H1 (cell line): Measurements from ENCODE around the gene EDC3. TPM values are rescaled to one million over a fixed set of nuclear protein-coding genes. Genes with fewer than 3 reads are reported as not detected.

Experiments
- CTCF ChIP-seq, 3 experiments: IDR thresholded peaks; 1 replicate in 2 of 3; 2 replicates in 1 of 3; pipeline versions ENCODE4 v1.5.1 to v1.6.1; 2011; ENCODE audit warnings: low read length in 3 of 3, mild to moderate bottlenecking in 3 of 3, inconsistent platforms in 2 of 3, low read depth in 1 of 3, moderate library complexity in 1 of 3; ENCODE audit not compliant: insufficient read depth in 1 of 3; ENCODE audit errors: control extremely low read depth in 1 of 3
- YY1 ChIP-seq: IDR thresholded peaks from 2 replicates; pipeline ENCODE4 v1.6.1; 2011; ENCODE audit warnings: low read depth, mild to moderate bottlenecking, low read length
- polyA plus RNA-seq, 7 experiments: library from polyadenylated mRNA; depleted of rRNA in 3 of 7; stranded (reverse) in 5 of 7; unstranded in 2 of 7; fragments of >200 nt in 5 of 7; fragments of 200-250 nt in 2 of 7; gene quantifications; 1 replicate in 5 of 7; 2 replicates in 1 of 7; 4 replicates in 1 of 7; pipeline versions ENCODE4 v1.2.1 to v1.2.3, GENCODE V29; 2011 to 2013; ENCODE audit warnings: missing spikeins in 2 of 7, mixed read lengths in 2 of 7
- total RNA-seq: library from RNA; stranded (reverse); fragmentation: NEBNext Ultra II Directional; extraction: Animal tissue kit (Norgen Biotek cat#: 25700); gene quantifications from 2 replicates; pipeline ENCODE4 v1.2.1, GENCODE V29; 2021

The EDC3 gene
- total and polyA plus RNA-seq, 2 of the 8 experiments (the other 6 are each of a cell fraction or from before 2014, with no cell fraction given) = 45.0 to 50.8 TPM

GRCh38 chr15:74633781-74634180, 62.0 kb downstream of the EDC3 start (continued):
- TF ChIP-seq CTCF (IDR thresholded peaks at IDR 0.05; ENCODE audit: control extremely low read depth in 1 of 3, insufficient read depth in 1 of 3, low read depth in 1 of 3, low read length in 3 of 3) (no peak), YY1 (no peak)
